ENCODE measurements around the gene ZSCAN5B. TPM values are rescaled to one million over a fixed set of nuclear protein-coding genes. Genes with fewer than 3 reads are reported as not detected.
"Not testable (repeated sequence)": the region's sequence is repeated elsewhere in the genome, so short reads cannot be mapped to it uniquely, and the experiment has no call there.

The ZSCAN5B gene
- total RNA-seq, 6 experiments from 2014 or later = not detected

- no peak overlapping the region for H3K27ac ChIP-seq
- TF ChIP-seq POLR2A (IDR thresholded peaks at IDR 0.05) = no peak
- no peak for TF ChIP-seq CTCF (IDR thresholded peaks at IDR 0.05)
- no peak for DNase-seq
- H3K4me1 ChIP-seq = peaks cover 0 to 9% (median 4%) of the 10 kb centered on the region in 4 donors
- WGBS (ENCODE audit: insufficient coverage, low coverage, low lambda C conversion rate, missing lambda C conversion rate) = 85% methylated on average over 11 of the region's 11 CpGs
- no peak for ATAC-seq
- intact Hi-C loops (cut with DNase I) = no loop called here
- no peak overlapping the region for H3K4me3 ChIP-seq
- peaks cover 0 to 30% (median 4%) of the 10 kb centered on the region in 4 donors for H3K36me3 ChIP-seq
- no peaks in the 10 kb centered on the region for H3K9me3 ChIP-seq
- H3K27me3 ChIP-seq = no peaks in the 10 kb centered on the region
These were observed 47.2 kb downstream of the ZSCAN5B start for GRCh38 chr19:56150358-56150757.

GRCh38 chr19:56149656-56150038 is 47.9 kb downstream of the ZSCAN5B start:
- no peaks in the 10 kb centered on the region for H3K27me3 ChIP-seq
- H3K36me3 ChIP-seq = peaks cover 0 to 24% (median 3%) of the 10 kb centered on the region in 4 donors
- no peak overlapping the region for H3K27ac ChIP-seq
- H3K4me1 ChIP-seq = peaks cover 0 to 16% (median 8%) of the 10 kb centered on the region in 4 donors
- no peaks in the 10 kb centered on the region for H3K9me3 ChIP-seq
- no peak for ATAC-seq
- intact Hi-C loops (cut with DNase I) = no loop called here
- H3K4me3 ChIP-seq = no peak overlapping the region
- 95% methylated on average over 3 of the region's 5 CpGs for WGBS (ENCODE audit: insufficient coverage, low coverage, low lambda C conversion rate, missing lambda C conversion rate)
- TF ChIP-seq POLR2A (IDR thresholded peaks at IDR 0.05) = no peak
- TF ChIP-seq CTCF (IDR thresholded peaks at IDR 0.05) = no peak
- no peak for DNase-seq

- WGBS (ENCODE audit: insufficient coverage, low coverage, low lambda C conversion rate, missing lambda C conversion rate) = 99% methylated on average over 10 of the region's 12 CpGs
- DNase-seq; ATAC-seq; H3K4me3 ChIP-seq; H3K9me3 ChIP-seq; intact Hi-C loops (cut with DNase I); H3K27me3 ChIP-seq; H3K27ac ChIP-seq: not testable (repeated sequence)
- H3K36me3 ChIP-seq = peaks cover 0 to 22% (median 3%) of the 10 kb centered on the region in 4 donors
- peaks cover 0 to 21% (median 10%) of the 10 kb centered on the region in 4 donors for H3K4me1 ChIP-seq
These were observed 48.5 kb downstream of the ZSCAN5B start for GRCh38 chr19:56148955-56149655.

- no peaks in the 10 kb centered on the region for H3K27me3 ChIP-seq
- TF ChIP-seq POLR2A (IDR thresholded peaks at IDR 0.05) = no peak
- no peak for TF ChIP-seq CTCF (IDR thresholded peaks at IDR 0.05)
- H3K27ac ChIP-seq = no peak overlapping the region
- H3K9me3 ChIP-seq = no peaks in the 10 kb centered on the region
- peaks cover 0 to 31% (median 15%) of the 10 kb centered on the region in 4 donors for H3K4me1 ChIP-seq
- no peak for ATAC-seq
- peaks cover 0 to 22% (median 2%) of the 10 kb centered on the region in 4 donors for H3K36me3 ChIP-seq
- no peak overlapping the region for H3K4me3 ChIP-seq
- intact Hi-C loops (cut with DNase I) = no loop called here
- WGBS (ENCODE audit: insufficient coverage, low coverage, low lambda C conversion rate, missing lambda C conversion rate) = 94% methylated on average over 6 of the region's 15 CpGs
- DNase-seq = no peak
These were observed 49.5 kb downstream of the ZSCAN5B start for GRCh38 chr19:56148096-56148495.

- Histone ChIP-seq H3K27me3 (no peaks in the 10 kb centered on the region), H3K27ac (no peak overlapping the region), H3K4me1 (peaks cover 0 to 39% (median 19%) of the 10 kb centered on the region in 4 donors), H3K4me3 (no peak overlapping the region), H3K36me3 (peaks cover 0 to 22% (median 2%) of the 10 kb centered on the region in 4 donors), H3K9me3 (no peaks in the 10 kb centered on the region)
- DNase-seq (no peak), ATAC-seq (no peak)
- intact Hi-C loops (cut with DNase I) = no loop called here
- 100% methylated on average over 2 of the region's 22 CpGs for WGBS (ENCODE audit: insufficient coverage, low coverage, low lambda C conversion rate, missing lambda C conversion rate)
- TF ChIP-seq CTCF (IDR thresholded peaks at IDR 0.05) = no peak
- TF ChIP-seq POLR2A (IDR thresholded peaks at IDR 0.05) = no peak
These were observed 50.3 kb downstream of the ZSCAN5B start for GRCh38 chr19:56147307-56147706.

All from right lobe of liver (tissue), 6 donors.